GM21447 (cell line): ENCODE results near the gene LPIN3.

Experiments used
- ATAC-seq: cut with Tn5 transposase; IDR thresholded peaks from one replicate; pipeline ENCODE4 v1.9.1; 2021; ENCODE audit not compliant: unreplicated experiment

The LPIN3 gene

DNA sequence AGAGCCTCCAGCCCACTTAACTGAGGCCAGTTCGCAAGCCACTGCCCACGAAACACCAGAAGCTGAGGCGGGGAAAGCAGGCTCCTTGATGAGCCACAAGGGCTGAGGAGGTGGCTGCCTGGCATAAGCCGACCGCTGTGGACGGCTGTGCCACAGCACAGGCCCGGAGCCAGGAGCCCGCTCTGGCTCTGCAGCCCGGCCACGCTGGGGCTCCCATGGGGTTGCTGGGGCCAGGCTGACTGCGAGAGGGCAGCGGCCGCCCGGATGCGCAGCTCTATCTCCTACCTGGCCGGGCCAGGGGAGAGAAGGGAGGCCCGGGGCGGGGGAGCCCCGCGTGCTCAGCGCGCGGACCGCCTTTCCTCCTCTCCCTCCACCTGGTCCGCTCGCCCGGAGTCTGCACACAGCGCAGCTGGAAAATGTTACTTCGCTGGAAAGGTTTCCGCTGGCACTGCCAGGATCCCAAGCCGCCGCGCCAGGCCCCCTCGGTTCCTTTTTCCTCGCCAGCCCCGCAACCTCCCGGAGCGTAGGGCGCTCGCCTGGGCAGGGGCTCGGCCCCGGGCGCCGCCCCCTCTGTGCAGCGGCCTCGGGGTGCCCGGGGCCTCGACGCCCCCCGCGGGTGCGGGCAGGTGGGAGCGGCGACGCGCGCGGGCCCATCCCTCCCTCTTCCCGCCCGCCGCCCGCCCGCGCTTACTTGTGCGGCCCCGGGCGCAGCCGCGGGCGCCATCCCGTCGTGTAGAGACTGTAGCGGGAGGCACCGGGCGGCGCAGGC lies 25.3 kb downstream of the LPIN3 start:
- ATAC-seq = no peak

DNA sequence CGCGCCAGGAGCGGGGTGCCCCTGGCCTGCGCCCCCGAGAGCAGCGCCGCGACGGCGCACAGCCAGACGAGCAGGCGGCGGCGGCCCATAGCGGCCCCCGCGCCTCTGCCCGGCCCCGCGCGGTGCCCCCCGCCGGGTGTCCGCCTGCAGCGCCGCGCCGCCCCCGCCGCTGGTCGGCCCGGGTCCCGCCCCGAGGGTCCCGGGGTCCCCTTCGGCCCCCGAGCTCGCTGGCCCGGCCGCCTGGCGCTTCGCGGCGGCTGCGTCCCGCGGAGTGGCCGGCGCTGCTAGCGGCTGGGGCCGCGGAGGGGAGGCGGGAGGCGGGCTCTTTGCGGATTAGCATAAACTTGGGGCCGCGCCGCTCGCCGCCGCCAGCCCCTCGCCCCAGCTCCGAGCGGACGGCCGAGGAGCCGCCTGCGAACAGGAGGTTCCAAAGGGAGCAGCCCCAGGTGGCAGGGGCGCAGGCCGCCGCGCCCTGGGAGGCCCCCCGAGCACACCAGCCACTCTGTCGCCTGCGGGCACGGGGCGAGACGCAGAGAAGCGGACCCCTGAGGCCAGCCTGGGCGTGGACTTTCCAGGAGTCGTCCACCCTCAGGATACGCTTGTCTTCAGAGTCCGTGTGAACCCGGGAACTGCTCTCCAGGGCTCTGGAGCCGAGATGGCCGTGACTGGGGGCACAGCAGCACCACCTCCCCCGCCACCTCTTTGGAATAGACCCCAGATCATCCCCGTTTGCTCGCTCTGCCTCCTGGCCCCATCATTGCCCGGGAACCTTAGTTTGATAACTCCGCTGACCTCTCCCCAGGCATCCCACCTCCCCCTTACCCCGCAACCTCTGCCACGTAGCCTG lies 26.1 kb downstream of the LPIN3 start, which contains the start of gene EMILIN3:
EMILIN3 (minus strand) TSS at position 273 of the 847 bp plus-strand sequence; CDS start at position 89, 184 bp downstream.
- ATAC-seq = no peak

DNA sequence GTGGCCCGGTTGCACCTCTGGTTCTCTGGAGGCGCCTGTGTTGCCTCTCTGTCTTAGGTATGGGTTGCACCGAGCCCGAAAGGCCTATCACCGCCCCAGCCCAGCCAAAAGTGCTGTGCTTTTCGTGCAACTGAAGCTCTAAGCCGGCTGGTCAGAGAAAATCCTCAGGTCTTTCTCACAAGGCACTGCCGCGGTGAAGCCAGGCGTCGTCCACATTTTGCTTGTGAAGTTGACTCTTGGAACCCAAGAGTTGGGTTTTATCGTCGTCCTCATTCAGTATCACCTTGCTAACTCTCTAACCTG lies 26.7 kb downstream of the LPIN3 start:
- ATAC-seq = no peak

DNA sequence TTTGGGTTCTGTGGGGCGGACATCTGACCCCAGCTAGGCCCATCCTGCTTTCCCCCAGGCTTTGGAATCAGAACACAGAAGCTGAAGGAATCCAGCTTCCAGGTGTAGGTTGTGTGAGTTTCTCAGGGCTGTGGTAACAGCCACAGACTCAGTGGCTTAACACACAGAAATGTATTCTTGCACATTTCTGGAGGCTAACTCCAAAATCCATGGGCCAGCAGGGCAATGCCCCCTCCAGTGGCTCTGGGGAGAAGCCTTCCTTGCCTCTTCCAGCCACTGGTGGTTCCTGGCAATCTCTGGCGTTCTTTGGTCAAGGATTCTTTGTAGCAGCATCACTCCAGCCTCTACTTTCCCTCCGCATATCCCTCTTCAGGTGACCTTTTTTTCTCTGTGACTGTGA lies 27.3 kb downstream of the LPIN3 start:
- no peak for ATAC-seq

DNA sequence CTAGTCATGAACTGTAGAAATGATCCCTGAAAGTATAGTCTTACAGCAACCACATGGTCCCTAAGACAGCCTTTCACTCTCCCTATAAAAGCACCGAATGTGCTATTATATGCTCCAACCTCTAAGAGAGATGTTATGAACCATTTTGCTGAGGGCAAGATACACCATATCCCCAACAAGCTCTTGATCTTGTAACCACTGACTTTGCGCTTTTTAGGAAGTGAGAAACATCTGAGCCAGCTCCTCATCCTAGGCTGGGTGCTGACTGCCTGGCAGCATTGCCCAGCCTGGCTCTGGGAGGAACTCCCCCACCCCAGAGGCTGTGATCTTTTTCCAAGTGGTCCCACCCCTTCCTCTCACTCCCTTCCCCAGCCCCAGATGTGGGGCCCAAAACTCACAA lies 29.1 kb downstream of the LPIN3 start:
- no peak for ATAC-seq

DNA sequence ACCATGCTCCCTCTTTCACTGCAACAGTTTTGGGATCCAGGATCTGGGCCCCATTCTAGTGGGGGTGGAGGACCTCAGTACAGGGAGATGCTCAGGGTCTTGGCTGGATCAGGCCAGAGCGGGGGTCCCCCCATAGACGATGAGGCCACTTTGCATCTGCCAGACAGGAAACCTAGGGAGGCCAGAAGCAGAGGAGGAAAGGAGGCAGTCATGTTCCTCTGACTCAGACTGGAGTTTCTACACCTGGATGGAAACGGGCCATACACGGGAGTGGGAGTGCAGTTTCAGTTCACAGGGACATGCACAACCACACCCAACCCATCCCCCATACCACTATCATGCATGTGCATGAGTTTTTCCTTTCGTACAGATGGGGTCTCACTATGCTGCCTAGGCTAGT lies 29.6 kb downstream of the LPIN3 start:
- ATAC-seq = no peak

DNA sequence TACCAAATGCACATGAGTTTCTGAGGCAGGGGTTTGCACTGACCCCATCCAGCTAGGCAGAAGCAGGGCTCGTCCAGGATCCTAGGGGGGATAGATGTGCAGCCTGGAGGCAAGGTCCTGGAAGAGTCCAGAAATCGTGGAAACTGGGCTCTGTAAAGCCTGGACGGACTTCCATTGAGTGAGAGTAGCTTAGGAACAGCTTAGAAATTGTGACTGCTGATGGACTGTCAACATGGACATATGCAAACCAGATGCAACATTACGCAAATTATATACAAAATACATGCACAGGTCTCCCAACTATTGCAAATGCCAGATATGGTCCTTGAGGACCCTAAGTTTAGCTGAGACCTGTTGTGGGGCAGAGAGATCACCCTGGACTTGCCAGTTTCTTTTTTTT lies 30.8 kb downstream of the LPIN3 start:
- no peak for ATAC-seq

DNA sequence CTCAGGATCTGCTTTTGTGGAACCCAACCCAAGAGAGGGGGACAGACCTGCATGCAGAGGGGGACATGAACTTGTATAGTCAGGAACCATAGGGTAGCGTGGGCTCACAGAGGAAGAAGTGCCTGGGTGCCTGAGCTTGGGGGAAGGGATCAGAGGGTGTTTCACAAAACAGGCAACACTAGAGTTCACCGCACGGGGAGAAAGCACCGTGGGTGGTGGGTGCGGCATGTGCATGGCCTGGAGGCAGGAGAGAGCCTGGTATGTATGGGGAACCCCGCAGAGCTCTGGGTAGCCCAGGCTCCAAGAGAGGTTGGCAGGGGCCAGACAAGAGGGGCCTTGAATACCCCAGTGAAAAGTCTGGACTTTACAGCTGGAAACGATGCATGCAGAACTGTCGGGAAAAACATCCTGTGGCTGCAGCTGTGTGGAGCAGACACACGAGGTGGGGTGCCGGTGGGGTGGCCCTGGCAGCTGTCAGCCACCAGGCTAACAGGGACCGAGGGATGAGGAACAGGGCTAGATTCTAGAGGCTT lies 32.7 kb downstream of the LPIN3 start:
- ATAC-seq = no peak

DNA sequence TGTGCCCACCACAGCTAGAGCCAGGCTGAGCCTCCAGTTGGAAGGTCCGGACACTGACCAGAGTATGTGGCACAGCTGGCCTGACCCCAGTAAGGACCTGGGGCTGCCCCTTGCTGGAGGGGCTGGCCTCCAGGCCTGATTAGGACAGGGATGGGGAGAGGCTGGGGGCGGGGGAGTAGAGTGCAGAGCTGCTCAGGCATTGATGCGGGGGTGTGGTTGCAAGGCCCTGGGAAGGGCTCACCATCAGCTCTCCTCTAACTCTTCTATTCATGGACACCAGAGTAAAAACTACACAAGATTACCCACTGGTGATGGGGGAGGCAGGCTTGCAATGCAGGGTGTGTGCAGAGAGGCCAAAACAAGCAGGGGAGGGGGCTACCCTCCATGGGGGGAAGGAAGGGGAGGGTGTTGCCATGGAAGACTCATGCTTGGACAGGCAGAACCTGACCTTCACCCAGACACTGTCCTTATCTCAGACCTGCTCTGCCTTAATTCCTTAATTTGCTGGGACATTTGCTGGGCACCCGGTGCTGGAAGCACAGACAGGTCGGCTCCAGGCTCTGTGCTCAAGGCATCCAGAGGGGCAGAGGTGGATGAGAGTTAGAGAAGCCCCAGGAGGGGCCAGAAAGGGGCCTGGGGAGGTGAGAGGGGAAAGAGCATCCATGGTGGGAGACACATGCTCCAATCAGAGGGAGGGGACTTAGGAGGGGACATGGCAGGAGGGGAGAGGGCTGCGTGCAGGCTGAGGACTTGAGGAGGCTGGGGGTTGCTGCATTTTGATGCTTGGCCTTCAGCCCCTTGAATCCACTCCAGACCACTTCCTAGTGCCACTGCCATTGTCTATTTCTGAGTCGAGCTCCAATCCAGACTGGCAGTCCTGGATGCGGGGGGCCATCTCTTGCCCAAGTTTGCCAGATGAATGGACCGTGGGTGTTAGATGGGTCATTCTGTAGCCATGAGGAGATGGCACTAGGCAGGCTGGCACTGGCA lies 33.6 kb downstream of the LPIN3 start:
- no peak for ATAC-seq

DNA sequence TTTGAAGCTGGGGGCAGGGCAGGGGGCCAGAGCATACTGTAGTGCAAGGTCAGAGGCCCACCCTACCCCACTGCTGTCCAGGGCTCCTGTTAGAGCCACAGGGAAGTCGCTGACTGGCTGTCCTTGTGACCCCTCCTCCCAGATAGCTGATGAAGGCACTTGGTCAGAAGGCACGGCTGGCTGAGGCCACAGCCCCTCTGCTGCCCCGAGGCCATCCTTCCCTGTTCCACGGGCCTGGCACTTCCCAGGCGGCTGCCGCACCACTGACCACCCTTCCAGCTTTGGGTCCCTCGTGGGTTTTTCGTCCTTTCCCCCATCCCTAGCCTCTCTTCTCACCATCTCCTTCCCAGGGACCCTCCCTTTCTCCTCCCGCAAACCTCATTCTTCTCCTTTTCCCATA lies 35.2 kb downstream of the LPIN3 start:
- ATAC-seq = no peak

DNA sequence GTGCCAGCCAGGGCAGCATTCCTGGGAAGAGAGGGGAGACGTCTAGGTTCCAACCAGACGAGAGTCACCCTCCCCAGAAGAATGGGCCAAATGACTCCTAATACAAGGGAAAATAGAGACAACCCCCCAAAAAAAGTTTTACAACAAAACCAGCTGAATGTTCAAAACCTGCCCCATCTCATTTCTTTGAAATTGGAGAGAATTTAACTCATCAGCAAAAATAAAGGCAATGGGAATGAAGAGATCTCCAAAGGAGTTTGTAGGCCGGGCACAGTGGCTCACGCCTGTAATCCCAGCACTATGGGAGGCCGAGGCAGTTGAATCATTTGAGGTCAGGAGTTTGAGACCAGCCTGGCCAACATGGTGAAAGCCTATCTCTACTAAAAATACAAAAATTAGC lies 35.7 kb downstream of the LPIN3 start:
- ATAC-seq = no peak

DNA sequence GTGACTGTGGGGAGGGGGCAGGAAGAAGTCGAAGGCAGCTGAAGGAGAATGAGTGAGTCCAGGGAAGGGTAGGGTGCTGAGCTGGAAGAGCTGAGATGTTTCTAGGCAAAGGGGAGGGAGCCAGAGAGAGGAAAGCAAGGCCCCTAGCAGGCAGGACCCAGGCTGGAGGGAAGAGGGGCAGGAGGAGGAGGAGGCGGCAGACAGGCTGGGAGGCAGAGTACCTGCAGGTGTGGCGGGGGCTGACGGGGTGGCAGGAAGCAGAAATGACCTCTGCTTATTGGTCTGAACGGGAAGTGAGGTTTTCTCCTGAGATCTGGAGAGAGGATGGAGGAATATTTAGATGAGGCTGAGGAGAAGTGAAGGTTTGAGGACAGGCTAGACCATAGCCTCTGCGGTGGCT lies 36.7 kb downstream of the LPIN3 start:
- no peak for ATAC-seq

DNA sequence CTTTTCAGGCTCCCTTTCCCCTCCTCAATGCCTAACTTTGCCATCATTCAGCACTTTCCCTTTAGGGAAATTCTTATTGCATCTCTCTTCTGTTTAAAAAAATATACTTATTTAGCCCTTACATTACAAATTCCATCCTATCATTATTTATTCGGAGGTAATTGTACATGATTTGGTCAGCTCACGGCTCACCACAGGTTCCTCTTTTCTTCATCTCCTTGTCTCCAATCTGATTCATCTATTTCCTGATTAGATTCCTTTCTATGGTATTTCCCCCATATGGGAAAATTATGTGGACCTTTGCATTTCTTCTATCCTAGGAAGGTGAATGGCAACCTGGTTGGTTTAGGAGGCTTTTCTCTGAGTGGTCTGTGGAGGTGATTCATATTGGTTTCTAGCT lies 38.9 kb downstream of the LPIN3 start:
- no peak for ATAC-seq

DNA sequence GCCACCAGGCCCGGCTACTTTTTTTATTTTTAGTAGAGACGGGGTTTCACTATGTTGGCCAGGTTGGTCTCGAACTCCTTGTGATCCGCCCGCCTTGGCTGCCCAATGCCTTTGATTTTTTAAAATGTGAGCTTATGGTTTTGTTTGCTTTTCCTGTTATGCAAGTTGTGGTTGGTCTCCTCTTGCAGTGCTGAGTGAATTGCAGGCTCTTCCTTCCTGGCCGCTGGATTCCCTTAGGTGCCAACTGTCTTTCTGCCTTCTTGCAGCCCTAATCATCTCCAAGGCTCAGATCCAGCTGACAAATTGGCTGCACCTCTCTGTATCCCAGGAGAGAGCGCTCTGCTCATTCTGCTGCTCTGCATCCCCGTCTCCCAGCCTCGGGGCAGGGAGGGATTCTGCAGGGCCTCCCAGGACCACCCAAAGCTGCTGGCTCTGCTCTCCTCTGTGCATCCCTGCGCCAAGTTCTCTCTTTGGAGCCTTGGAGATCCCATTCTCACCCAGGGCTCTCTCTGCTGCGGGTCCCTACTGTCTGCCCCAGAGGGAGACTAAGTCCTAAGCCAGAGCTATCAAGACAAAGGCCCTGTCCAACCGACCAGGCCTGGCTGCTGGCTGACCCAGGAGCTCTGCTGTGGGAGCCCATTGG lies 40.1 kb downstream of the LPIN3 start:
- ATAC-seq = no peak

DNA sequence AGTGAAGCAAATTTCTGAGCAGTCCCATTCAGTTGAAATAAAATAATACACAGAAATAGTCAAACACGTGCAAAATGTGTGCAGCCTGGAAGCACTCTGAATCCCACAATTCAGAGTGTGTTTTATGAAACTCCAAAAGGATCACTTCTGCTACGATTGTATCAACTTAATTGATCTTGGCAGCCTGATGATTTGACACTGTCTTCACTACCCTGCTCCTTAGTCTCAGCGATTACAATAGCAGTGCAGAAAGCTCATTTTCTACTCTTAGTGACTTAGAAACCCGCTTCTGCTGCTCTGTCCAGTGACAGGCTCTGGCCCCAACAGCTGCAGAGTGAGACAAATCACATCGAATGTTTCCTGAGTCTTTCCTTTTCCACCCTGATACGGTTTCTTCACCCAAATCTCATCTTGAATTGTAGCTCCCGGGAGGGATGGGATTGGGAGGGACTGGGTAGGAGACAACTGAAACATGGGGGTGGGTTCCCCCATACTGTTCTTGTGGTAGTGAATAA lies 42.2 kb downstream of the LPIN3 start:
- ATAC-seq = no peak

DNA sequence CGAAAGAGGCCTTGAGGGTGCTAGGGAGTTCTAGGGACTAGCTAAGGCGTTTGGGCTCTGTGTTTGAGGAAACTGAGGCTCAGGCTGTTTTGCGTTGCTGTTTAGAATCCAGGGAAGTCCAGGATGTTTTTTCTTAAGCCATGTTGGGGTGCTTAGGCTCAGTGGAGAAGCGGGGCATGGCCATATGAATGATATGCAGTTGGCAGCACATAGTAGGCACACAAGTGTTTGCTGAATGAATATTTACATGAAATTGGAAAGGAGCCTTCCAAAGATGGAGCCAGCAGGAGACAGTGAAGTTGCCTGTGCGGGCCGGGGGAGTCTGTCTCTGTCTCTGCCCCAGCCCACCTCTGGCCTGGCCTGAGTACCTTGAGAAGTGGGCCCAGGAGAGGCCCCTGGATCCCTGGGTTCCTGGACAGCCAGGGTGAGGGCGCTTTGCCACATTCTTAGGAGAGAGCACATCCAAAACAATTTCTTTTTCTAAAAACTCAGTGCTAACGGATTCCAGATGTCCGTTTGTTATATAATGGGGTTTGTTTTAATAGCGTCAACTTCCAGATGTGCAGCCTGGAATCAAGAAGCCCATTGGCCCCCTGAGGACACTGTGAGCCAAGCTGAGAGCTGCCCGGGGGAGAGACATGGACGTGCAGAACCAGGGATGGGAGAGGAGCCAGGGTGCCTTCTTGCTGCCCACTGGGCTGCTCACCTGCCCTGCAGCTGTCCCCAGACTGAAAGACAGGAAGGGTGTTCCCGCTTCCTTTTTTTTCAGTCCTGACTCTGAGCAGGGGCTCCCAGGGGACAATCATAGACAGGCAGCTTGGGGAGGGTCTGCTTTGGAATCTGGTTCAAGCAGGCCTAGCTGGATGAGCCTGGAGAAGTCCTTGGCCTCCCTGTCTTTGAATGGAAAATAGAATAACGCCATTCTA lies 46.1 kb downstream of the LPIN3 start:
- ATAC-seq = no peak

DNA sequence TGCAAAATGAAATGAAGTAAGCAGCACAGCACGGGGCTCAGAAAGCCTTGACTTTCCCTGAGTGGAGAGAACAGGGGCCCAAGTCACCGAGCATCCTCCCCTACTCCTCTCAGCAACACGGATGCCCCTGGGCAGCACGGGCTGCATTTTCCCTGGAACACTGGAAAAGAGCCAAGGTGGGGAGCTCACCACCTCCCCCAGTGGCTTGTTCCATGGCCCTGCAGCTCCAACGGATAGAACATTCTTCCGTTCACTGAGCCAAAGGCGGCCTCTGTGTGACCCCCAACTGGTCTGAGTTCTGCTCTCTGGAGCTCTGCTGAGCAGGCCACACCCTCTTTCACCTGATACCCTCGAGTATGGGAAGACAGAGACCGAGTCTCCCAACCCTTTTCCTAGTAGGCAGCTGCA lies 46.8 kb downstream of the LPIN3 start:
- no peak for ATAC-seq

DNA sequence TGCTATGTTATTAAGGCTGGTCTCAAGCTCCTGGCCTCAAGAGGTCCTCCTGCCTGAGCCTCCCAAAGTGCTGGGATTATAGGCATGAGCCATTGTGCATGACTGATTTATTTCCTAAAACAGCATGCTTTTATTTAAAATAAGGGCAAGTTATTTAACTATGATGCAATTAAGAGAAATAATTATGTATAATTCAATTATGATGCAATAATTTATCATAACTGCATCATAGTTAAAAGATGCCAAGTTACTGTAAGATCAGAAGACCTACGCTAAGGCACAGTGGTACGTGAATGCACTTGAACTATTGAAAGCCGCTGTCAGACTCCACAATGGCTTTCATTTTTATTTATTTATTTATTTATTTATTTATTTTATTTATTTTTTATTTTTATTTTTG lies 50.3 kb downstream of the LPIN3 start:
- no peak for ATAC-seq

DNA sequence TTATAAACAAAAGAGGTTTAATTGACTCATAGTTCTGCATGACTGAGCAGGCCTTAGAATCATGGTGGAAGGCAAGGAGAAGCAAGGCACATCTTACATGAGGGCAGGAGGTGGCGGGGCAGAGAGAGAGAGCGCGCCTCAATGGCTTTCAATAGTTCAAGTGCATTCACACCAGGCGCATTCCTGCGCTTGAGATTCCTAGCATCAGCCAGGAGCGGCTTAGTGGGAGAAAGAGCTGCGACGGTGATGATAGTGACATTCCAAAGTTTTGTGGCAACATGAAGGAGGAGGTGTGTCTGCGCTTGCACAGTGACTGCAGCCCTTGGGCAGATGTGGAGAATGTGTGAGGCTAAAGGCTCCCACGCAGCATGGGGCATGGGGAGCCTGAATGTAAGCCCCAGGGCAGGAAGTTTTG lies 51.0 kb downstream of the LPIN3 start:
- no peak for ATAC-seq
